Loucy (cell line): ENCODE data around the gene CPT2.

ENCODE experiments used
- H2AFZ ChIP-seq: fragments of 200-600 bp; sonication (generic); 2 replicates; pipeline ENCODE4 v1.6.0; 2016; ENCODE audit warnings: antibody characterized with exemption, mild to moderate bottlenecking, low read length, moderate library complexity
- H3F3A ChIP-seq: fragments of 200-600 bp; 2 replicates; pipeline ENCODE4 v1.6.0; 2016; ENCODE audit warnings: antibody characterized with exemption, low read depth, mild to moderate bottlenecking
- H3K27me3 ChIP-seq: fragments of 200-600 bp; sonication (generic); 2 replicates; pipeline ENCODE4 v1.6.1; 2014; ENCODE audit warnings: low read length, mild to moderate bottlenecking; ENCODE audit not compliant: insufficient read depth, poor library complexity, severe bottlenecking
- H3K36me3 ChIP-seq: fragments of 200-600 bp; sonication (generic); 2 replicates; pipeline ENCODE4 v1.6.1; 2016; ENCODE audit warnings: low read length; ENCODE audit not compliant: insufficient read depth
- H3K4me1 ChIP-seq: fragments of 200-600 bp; sonication (generic); 2 replicates; pipeline ENCODE4 v1.5.1; 2014; ENCODE audit warnings: low read length, mild to moderate bottlenecking; ENCODE audit not compliant: insufficient read depth, poor library complexity, severe bottlenecking
- H3K4me2 ChIP-seq: fragments of 200-600 bp; sonication (generic); 2 replicates; pipeline ENCODE4 v1.6.0; 2014; ENCODE audit warnings: antibody characterized with exemption, low read length, low read depth, mild to moderate bottlenecking; ENCODE audit not compliant: poor library complexity, severe bottlenecking
- H3K4me3 ChIP-seq: fragments of 200-600 bp; sonication (generic); 2 replicates; pipeline ENCODE4 v1.5.1; 2014; ENCODE audit warnings: low read length, mild to moderate bottlenecking, mixed read lengths; ENCODE audit not compliant: poor library complexity, severe bottlenecking
- H3K79me2 ChIP-seq: fragments of 200-600 bp; sonication (generic); 2 replicates; pipeline ENCODE4 v1.6.1; 2014; ENCODE audit warnings: low read length; ENCODE audit not compliant: insufficient read depth
- H3K9ac ChIP-seq: fragments of 200-600 bp; sonication (generic); 2 replicates; pipeline ENCODE4 v1.6.0; 2014; ENCODE audit warnings: mild to moderate bottlenecking, low read depth, low read length, moderate library complexity; ENCODE audit not compliant: poor library complexity, severe bottlenecking
- H3K9me2 ChIP-seq: fragments of 200-600 bp; sonication (generic); replicated peaks from 2 replicates; pipeline ENCODE4 v1.6.1; 2016; ENCODE audit warnings: low read depth, low read length, mixed read lengths
- H3K9me3 ChIP-seq: fragments of 200-600 bp; sonication (generic); 2 replicates; pipeline ENCODE4 v1.6.1; 2014; ENCODE audit warnings: mild to moderate bottlenecking, antibody characterized with exemption, low read length, low read depth; ENCODE audit not compliant: insufficient read depth
- H4K20me1 ChIP-seq: fragments of 200-600 bp; sonication (generic); 2 replicates; pipeline ENCODE4 v1.6.0; 2014; ENCODE audit warnings: antibody characterized with exemption, low read length, mild to moderate bottlenecking; ENCODE audit not compliant: insufficient read depth, poor library complexity, severe bottlenecking
- EZH2phosphoT487 ChIP-seq: fragments of 200-600 bp; IDR thresholded peaks from 2 replicates; pipeline ENCODE4 v1.6.1; 2018; ENCODE audit warnings: antibody characterized with exemption, mild to moderate bottlenecking, moderate library complexity, borderline replicate concordance
- TF ChIP-seq, protein P1 (sequence below): fragments of 200-600 bp; sonication (generic); conservative IDR thresholded peaks from 2 replicates; pipeline ENCODE4 v1.5.1; 2014; ENCODE audit warnings: mild to moderate bottlenecking, antibody characterized with exemption, low read length

The CPT2 gene

GRCh38 chr1:53155945-53156344, 40.7 kb upstream of the CPT2 start:
- TF ChIP-seq, protein P1, sequence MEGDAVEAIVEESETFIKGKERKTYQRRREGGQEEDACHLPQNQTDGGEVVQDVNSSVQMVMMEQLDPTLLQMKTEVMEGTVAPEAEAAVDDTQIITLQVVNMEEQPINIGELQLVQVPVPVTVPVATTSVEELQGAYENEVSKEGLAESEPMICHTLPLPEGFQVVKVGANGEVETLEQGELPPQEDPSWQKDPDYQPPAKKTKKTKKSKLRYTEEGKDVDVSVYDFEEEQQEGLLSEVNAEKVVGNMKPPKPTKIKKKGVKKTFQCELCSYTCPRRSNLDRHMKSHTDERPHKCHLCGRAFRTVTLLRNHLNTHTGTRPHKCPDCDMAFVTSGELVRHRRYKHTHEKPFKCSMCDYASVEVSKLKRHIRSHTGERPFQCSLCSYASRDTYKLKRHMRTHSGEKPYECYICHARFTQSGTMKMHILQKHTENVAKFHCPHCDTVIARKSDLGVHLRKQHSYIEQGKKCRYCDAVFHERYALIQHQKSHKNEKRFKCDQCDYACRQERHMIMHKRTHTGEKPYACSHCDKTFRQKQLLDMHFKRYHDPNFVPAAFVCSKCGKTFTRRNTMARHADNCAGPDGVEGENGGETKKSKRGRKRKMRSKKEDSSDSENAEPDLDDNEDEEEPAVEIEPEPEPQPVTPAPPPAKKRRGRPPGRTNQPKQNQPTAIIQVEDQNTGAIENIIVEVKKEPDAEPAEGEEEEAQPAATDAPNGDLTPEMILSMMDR = no peak
- no peak for TF ChIP-seq EZH2phosphoT487

DNA sequence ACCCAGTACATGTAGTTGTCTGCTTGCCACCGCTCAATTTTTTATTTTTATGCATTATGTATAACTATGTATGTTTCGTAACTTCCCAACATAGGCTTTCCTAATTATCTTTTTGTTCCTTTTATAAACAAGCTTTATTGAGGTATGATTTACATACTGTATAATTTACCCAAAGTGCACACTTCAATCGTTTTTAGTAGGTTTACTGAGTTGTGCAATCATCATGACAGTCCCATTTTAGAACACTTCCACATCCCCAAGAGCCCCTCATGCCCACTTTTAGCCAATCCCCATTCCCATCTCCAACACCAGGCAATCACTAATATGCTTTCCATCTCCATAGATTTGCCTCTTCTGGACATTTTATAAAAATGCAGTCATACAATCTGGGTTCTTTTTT, 39.8 kb upstream of the CPT2 start:
- Histone ChIP-seq H3K4me2 (no peak overlapping the region), H3F3A (no peaks in the 10 kb centered on the region), H3K4me3 (no peak overlapping the region), H3K27me3 (no peaks in the 10 kb centered on the region), H2AFZ (no peak overlapping the region), H3K9ac (no peak overlapping the region), H3K9me3 (no peaks in the 10 kb centered on the region), H4K20me1 (no peaks in the 10 kb centered on the region), H3K36me3 (no peaks in the 10 kb centered on the region), H3K9me2 (no peaks in the 10 kb centered on the region), H3K4me1 (no peaks in the 10 kb centered on the region), H3K79me2 (no peaks in the 10 kb centered on the region)
- TF ChIP-seq, protein P1 = no peak

More at GRCh38 chr1:53155945-53156344, 40.7 kb upstream of the CPT2 start:
- no peaks in the 10 kb centered on the region for H3K4me1 ChIP-seq
- no peaks in the 10 kb centered on the region for H3K27me3 ChIP-seq
- H3K9me2 ChIP-seq = no peaks in the 10 kb centered on the region
- no peaks in the 10 kb centered on the region for H3K79me2 ChIP-seq
- no peaks in the 10 kb centered on the region for H3K36me3 ChIP-seq
- H3K9me3 ChIP-seq = no peaks in the 10 kb centered on the region
- H3K4me2 ChIP-seq = no peak overlapping the region
- no peak overlapping the region for H2AFZ ChIP-seq
- no peaks in the 10 kb centered on the region for H4K20me1 ChIP-seq
- H3F3A ChIP-seq = no peaks in the 10 kb centered on the region
- H3K4me3 ChIP-seq = no peak overlapping the region
- no peak overlapping the region for H3K9ac ChIP-seq

GRCh38 chr1:53158900-53159299, 37.7 kb upstream of the CPT2 start:
- H4K20me1 ChIP-seq = no peaks in the 10 kb centered on the region
- no peak overlapping the region for H3K4me2 ChIP-seq
- no peaks in the 10 kb centered on the region for H3F3A ChIP-seq
- no peaks in the 10 kb centered on the region for H3K79me2 ChIP-seq
- no peak overlapping the region for H3K4me3 ChIP-seq
- no peaks in the 10 kb centered on the region for H3K36me3 ChIP-seq
- H3K4me1 ChIP-seq = no peaks in the 10 kb centered on the region
- H3K9me3 ChIP-seq = no peaks in the 10 kb centered on the region
- no peaks in the 10 kb centered on the region for H3K9me2 ChIP-seq
- TF ChIP-seq, protein P1 = no peak
- TF ChIP-seq EZH2phosphoT487 = no peak
- no peaks in the 10 kb centered on the region for H3K27me3 ChIP-seq
- H3K9ac ChIP-seq = no peak overlapping the region
- no peak overlapping the region for H2AFZ ChIP-seq
